OCI-LY7 (cell line): Measurements from ENCODE around the gene DCST2. TPM values are rescaled to one million over a fixed set of nuclear protein-coding genes. Genes with fewer than 3 reads are reported as not detected.

Source experiments
- BruUV-seq: library from RNA; stranded (reverse); fragments of 400-500 nt; replicated peaks from 2 replicates; lab custom pipeline; 2021; lab: Mats Ljungman, UMichigan
- CTCF ChIA-PET: fragments of 300-600 bp; sonication (Branson Sonifier 250); formaldehyde crosslinking; loops from one replicate; lab custom pipeline; 2022; ENCODE audit warnings: antibody characterized with exemption; ENCODE audit not compliant: unreplicated experiment; lab: Charles Lee
- POLR2A ChIA-PET: fragments of 300-600 bp; sonication (Branson Sonifier 250); formaldehyde crosslinking; loops from one replicate; lab custom pipeline; 2022; ENCODE audit warnings: antibody characterized with exemption; lab: Charles Lee
- DNase-seq: peaks from one replicate; pipeline ENCODE4 v3.0.0-alpha.2; 2015; ENCODE audit warnings: low spot score
- H2AFZ ChIP-seq: fragments of 200-600 bp; sonication (generic), shearing (Covaris generic); 2 replicates; pipeline ENCODE4 v1.6.1; 2014; ENCODE audit warnings: mild to moderate bottlenecking, antibody characterized with exemption, low read length, moderate library complexity
- H3K27ac ChIP-seq: fragments of 200-600 bp; sonication (generic); 2 replicates; pipeline ENCODE4 v1.5.1; 2014; ENCODE audit warnings: mixed run types, low read depth, mild to moderate bottlenecking, moderate library complexity, low read length, inconsistent platforms; ENCODE audit not compliant: poor library complexity, severe bottlenecking
- H3K36me3 ChIP-seq: fragments of 200-600 bp; sonication (generic); 2 replicates; pipeline ENCODE4 v1.6.1; 2014; ENCODE audit warnings: mild to moderate bottlenecking, antibody characterized with exemption, low read length, moderate library complexity, mixed read lengths; ENCODE audit not compliant: insufficient read depth
- H3K4me1 ChIP-seq: fragments of 200-600 bp; sonication (generic); 2 replicates; pipeline ENCODE4 v1.5.1; 2014; ENCODE audit warnings: mild to moderate bottlenecking, low read length; ENCODE audit not compliant: insufficient read depth, poor library complexity, severe bottlenecking
- H3K4me2 ChIP-seq: fragments of 200-600 bp; sonication (generic); 2 replicates; pipeline ENCODE4 v1.6.1; 2014; ENCODE audit warnings: mild to moderate bottlenecking, low read length
- H3K4me3 ChIP-seq: fragments of 200-600 bp; sonication (generic); 2 replicates; pipeline ENCODE4 v1.5.1; 2014; ENCODE audit warnings: mild to moderate bottlenecking, low read depth, low read length; ENCODE audit not compliant: poor library complexity, severe bottlenecking
- H3K79me2 ChIP-seq: fragments of 200-600 bp; sonication (generic); 2 replicates; pipeline ENCODE4 v1.6.1; 2016; ENCODE audit warnings: low read depth, mild to moderate bottlenecking, low read length, moderate library complexity, mixed read lengths; ENCODE audit not compliant: insufficient read depth
- H3K9me2 ChIP-seq: fragments of 200-600 bp; sonication (generic); 2 replicates; pipeline ENCODE4 v1.6.1; 2016; ENCODE audit warnings: mild to moderate bottlenecking, low read length, mixed read lengths; ENCODE audit not compliant: insufficient read depth
- H3K9me3 ChIP-seq: fragments of 200-600 bp; sonication (generic); 2 replicates; pipeline ENCODE4 v1.6.1; 2014; ENCODE audit warnings: mild to moderate bottlenecking, mixed run types, low read length, mixed read lengths
- H4K20me1 ChIP-seq: fragments of 200-600 bp; sonication (generic); 2 replicates; pipeline ENCODE4 v1.6.1; 2014; ENCODE audit warnings: mild to moderate bottlenecking, antibody characterized with exemption, low read length, moderate library complexity, mixed read lengths; ENCODE audit not compliant: insufficient read depth
- CTCF ChIP-seq: fragments of 200-600 bp; sonication (generic); conservative IDR thresholded peaks from 2 replicates; pipeline ENCODE4 v1.5.1; 2014; ENCODE audit warnings: mild to moderate bottlenecking, antibody characterized with exemption, low read length, moderate library complexity, mixed read lengths
- EZH2phosphoT487 ChIP-seq: fragments of 200-600 bp; sonication (generic); IDR thresholded peaks from 2 replicates; pipeline ENCODE4 v1.6.1; 2018; ENCODE audit warnings: low read depth, borderline replicate concordance, mild to moderate bottlenecking, mixed run types, antibody characterized with exemption, low read length, moderate library complexity, mixed read lengths
- intact Hi-C: fragments of 100-400 bp; cut with micrococcal nuclease; formaldehyde crosslinking; loops from one replicate; pipeline ENCODE4 v1.10.0; 2022; ENCODE audit not compliant: unreplicated experiment
- total RNA-seq, 2 experiments: library from RNA; depleted of rRNA in 1 of 2; stranded (reverse); fragments of >200 nt in 1 of 2; shearing (Covaris generic) in 1 of 2; gene quantifications; 2 replicates each; pipeline ENCODE4 v1.2.3, GENCODE V29; 2014 to 2022

DCST2 gene
- total RNA-seq, 2 experiments from 2014 or later, result 0.85 to 2.0 TPM

GRCh38 chr1:154993572-154994268, 39.9 kb downstream of the DCST2 start, which contains the start of gene LENEP:
Gene LENEP, plus strand, starts transcription at chr1:154993586. Its CDS starts 22 bp downstream, at chr1:154993608.
- Histone ChIP-seq H2AFZ (no peak within 1 kb of the TSS), H3K9me3 (no peaks in the 10 kb centered on the region), H3K27ac (peak within 1 kb of the TSS; percentile 20), H3K4me2 (no peak within 1 kb of the TSS), H3K9me2 (no peaks in the 10 kb centered on the region), H3K4me1 (peaks cover 33% of the 10 kb centered on the region), H3K36me3 (peaks cover 27% of the 10 kb centered on the region), H3K4me3 (no peak within 1 kb of the TSS), H4K20me1 (no peaks in the 10 kb centered on the region), H3K79me2 (peaks cover 4% of the 10 kb centered on the region; the same call in 1 of the 2 replicates)
- BruUV-seq, result no TSS peak
- DNase-seq, result no peak
- POLR2A ChIA-PET, result interaction anchor here (1.0 to 1.7 kb wide), 4 partner anchors 10 to 38 kb away, joined by 3 to 16 read pairs (median 4); partner anchors contain the start of genes FLAD1 and PBXIP1
- intact Hi-C loops, result no loop called here
- CTCF ChIA-PET, result interaction anchor here (1.1 kb wide), 1 partner anchor 68 kb away, joined by 4 read pairs; no protein-coding TSS in a partner anchor
- TF ChIP-seq EZH2phosphoT487 (no peak), CTCF (no peak)

- Histone ChIP-seq H3K27ac (no peak overlapping the region), H3K4me3 (no peak overlapping the region), H3K4me2 (no peak overlapping the region), H4K20me1 (no peaks in the 10 kb centered on the region), H2AFZ (no peak overlapping the region), H3K79me2 (peaks cover 4% of the 10 kb centered on the region; the same call in 1 of the 2 replicates), H3K9me2 (no peaks in the 10 kb centered on the region), H3K4me1 (peaks cover 26% of the 10 kb centered on the region), H3K9me3 (no peaks in the 10 kb centered on the region), H3K36me3 (peaks cover 35% of the 10 kb centered on the region)
- ChIA-PET CTCF (interaction anchor here (1.1 kb wide), 1 partner anchor 69 kb away, joined by 4 read pairs; no protein-coding TSS in a partner anchor), POLR2A (interaction anchor here (1.2 kb wide), 1 partner anchor 20 kb away, joined by 3 read pairs; no protein-coding TSS in a partner anchor)
- BruUV-seq, result no TSS peak
- intact Hi-C loops, result no loop called here
- no peak for TF ChIP-seq EZH2phosphoT487
- peak; percentile 45; the same call in 1 of the 2 replicates for TF ChIP-seq CTCF
- DNase-seq, result no peak
These were observed 40.6 kb downstream of the DCST2 start for GRCh38 chr1:154992721-154993571.
